K562 (cell line): ENCODE measurements around the gene GALNT9. TPM values are rescaled to one million over a fixed set of nuclear protein-coding genes. Genes with fewer than 3 reads are reported as not detected.

Experiments
- ARNT ChIP-seq, 2 experiments: fragments of 450-650 bp; IDR thresholded peaks; 2 replicates each; pipeline ENCODE4 v1.6.1; 2016; ENCODE audit warnings: mild to moderate bottlenecking in 1 of 2
- CBX3 ChIP-seq, 2 experiments: IDR thresholded peaks; 1 replicate in 1 of 2; 2 replicates in 1 of 2; pipeline ENCODE4 v1.6.1; 2012; ENCODE audit warnings: inconsistent platforms in 2 of 2, low read length in 2 of 2, borderline replicate concordance in 1 of 2, control low read depth in 1 of 2
- ETV1 ChIP-seq: fragments of 450-650 bp; conservative IDR thresholded peaks from 2 replicates; pipeline ENCODE4 v1.6.1; 2016; ENCODE audit warnings: missing genetic modification characterization, control low read depth, low read depth, missing compliant biosample characterization
- GTF2E2 ChIP-seq: fragments of 200-800 bp; sonication (Bioruptor generic); IDR thresholded peaks from 2 replicates; pipeline ENCODE4 v1.6.1; 2016; ENCODE audit warnings: missing genetic modification characterization, missing compliant biosample characterization
- JUND ChIP-seq, 2 experiments: IDR thresholded peaks; 2 replicates in 1 of 2; 3 replicates in 1 of 2; pipeline ENCODE4 v1.6.1; 2011; ENCODE audit warnings: borderline replicate concordance in 2 of 2, low read depth in 2 of 2, low read length in 2 of 2, improper control_type of control experiment in 1 of 2, missing biosample characterization in 1 of 2, missing genetic modification characterization in 1 of 2, missing genetic modification reagents in 1 of 2
- KHSRP ChIP-seq: fragments of 450-650 bp; IDR thresholded peaks from 2 replicates; pipeline ENCODE4 v1.6.1; 2017
- NR2F6 ChIP-seq: fragments of 450-650 bp; formaldehyde crosslinking; IDR thresholded peaks from 2 replicates; pipeline ENCODE4 v1.4.0; 2020; ENCODE audit warnings: mild to moderate bottlenecking
- NR3C1 ChIP-seq: sonication (generic); formaldehyde crosslinking; IDR thresholded peaks from 2 replicates; pipeline ENCODE4 v1.8.1; 2022; ENCODE audit warnings: missing genetic modification reagents
- POLR2G ChIP-seq: fragments of 200-400 bp; formaldehyde crosslinking; IDR thresholded peaks from 2 replicates; pipeline ENCODE4 v1.6.1; 2017; ENCODE audit warnings: low read depth, mild to moderate bottlenecking, antibody characterized with exemption, low read length, moderate library complexity
- RBFOX2 ChIP-seq: fragments of 200-400 bp; formaldehyde crosslinking; IDR thresholded peaks from 2 replicates; pipeline ENCODE4 v1.6.1; 2017; ENCODE audit warnings: low read depth, mild to moderate bottlenecking, low read length, moderate library complexity
- SIX5 ChIP-seq, 2 experiments: IDR thresholded peaks; 2 replicates each; pipeline ENCODE4 v1.6.1; 2011; ENCODE audit warnings: low read length in 2 of 2, borderline replicate concordance in 1 of 2, low read depth in 1 of 2, mild to moderate bottlenecking in 1 of 2, moderate library complexity in 1 of 2; ENCODE audit not compliant: insufficient read depth in 1 of 2
- SMAD4 ChIP-seq: fragments of 250-450 bp; sonication (Bioruptor Pico); conservative IDR thresholded peaks from 2 replicates; pipeline ENCODE4 v1.8.0; 2021; ENCODE audit warnings: inconsistent platforms, mild to moderate bottlenecking, moderate library complexity
- SMARCE1 ChIP-seq: fragments of 450-650 bp; IDR thresholded peaks from 2 replicates; pipeline ENCODE4 v1.7.1; 2016; ENCODE audit warnings: mild to moderate bottlenecking
- SREBF1 ChIP-seq: fragments of 150-350 bp; IDR thresholded peaks from 2 replicates; pipeline ENCODE4 v1.6.1; 2014; ENCODE audit warnings: antibody characterized with exemption, low read depth, low read length, borderline replicate concordance
- STAT5A ChIP-seq: IDR thresholded peaks from 2 replicates; pipeline ENCODE4 v1.6.1; 2012; ENCODE audit warnings: low read length, inconsistent platforms, borderline replicate concordance
- ZNF121 ChIP-seq: sonication (generic); formaldehyde crosslinking; conservative IDR thresholded peaks from 2 replicates; pipeline ENCODE4 v1.8.0; 2022; ENCODE audit warnings: missing genetic modification reagents
- ZNF232 ChIP-seq: sonication (generic); formaldehyde crosslinking; IDR thresholded peaks from 2 replicates; pipeline ENCODE4 v1.8.0; 2022; ENCODE audit warnings: mild to moderate bottlenecking, missing genetic modification reagents
- ZNF79 ChIP-seq: fragments of 250-450 bp; sonication (Bioruptor Pico); IDR thresholded peaks from 2 replicates; pipeline ENCODE4 v1.4.0; 2020; ENCODE audit warnings: low read depth, mild to moderate bottlenecking, moderate library complexity
- polyA plus RNA-seq, 8 experiments: library from polyadenylated mRNA; depleted of rRNA in 4 of 8; stranded (reverse) in 5 of 8; unstranded in 3 of 8; fragments of >200 nt; fragmentation: Nextera tagmentation in 2 of 8; fragmentation: Illumina TruSeq in 1 of 8; extraction: Ambion mirVana in 2 of 8; extraction: Trizol in 1 of 8; gene quantifications; 2 replicates each; pipeline versions ENCODE4 v1.2.1 to v1.2.3, GENCODE V29; 2011 to 2014; ENCODE audit warnings: inconsistent platforms in 1 of 8, missing spikeins in 1 of 8
- total RNA-seq, 7 experiments: library from RNA; depleted of rRNA in 6 of 7; stranded (reverse); fragments of >200 nt in 6 of 7; fragmentation: Illumina TruSeq in 2 of 7; extraction: Trizol in 2 of 7; gene quantifications; 2 replicates each; pipeline versions ENCODE4 v1.2.1 to v1.2.3, GENCODE V29; 2011 to 2021; ENCODE audit warnings: low replicate concordance in 1 of 7
- TF ChIP-seq, protein P1 (sequence below): fragments of 450-650 bp; IDR thresholded peaks from 2 replicates; pipeline ENCODE4 v1.7.1; 2018; ENCODE audit warnings: mild to moderate bottlenecking, low read depth; ENCODE audit not compliant: partially characterized antibody
- TF ChIP-seq, protein P2 (sequence below): fragments of 450-650 bp; IDR thresholded peaks from 2 replicates; pipeline ENCODE4 v1.6.1; 2017; ENCODE audit warnings: antibody characterized with exemption, mild to moderate bottlenecking
- TF ChIP-seq, protein P3 (sequence below): fragments of 250-450 bp; sonication (Bioruptor Pico); IDR thresholded peaks from 2 replicates; pipeline ENCODE4 v1.5.0; 2021

The GALNT9 gene
- total and polyA plus RNA-seq, 9 of the 15 experiments (the other 6 are each of a cell fraction or from before 2014, with no cell fraction given): not detected

DNA sequence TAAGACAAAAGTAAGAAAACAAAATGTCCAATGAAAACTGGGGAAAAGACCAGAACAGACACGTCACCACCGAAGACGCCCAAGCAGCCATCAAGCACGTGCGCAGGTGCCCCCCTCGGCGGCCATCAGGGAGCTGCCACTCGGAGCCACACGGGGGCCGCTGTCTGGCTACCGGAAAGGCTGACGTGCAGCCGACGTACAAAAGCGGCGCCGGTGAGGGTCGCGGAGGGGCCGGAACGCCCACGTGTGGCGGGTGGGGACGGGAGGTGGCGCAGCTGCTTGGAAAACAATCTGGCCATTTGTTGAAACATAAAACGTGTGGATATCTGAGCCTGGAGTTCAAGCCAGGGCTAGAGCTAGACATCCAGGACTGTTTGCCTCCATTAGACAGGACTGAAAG is 60.7 kb downstream of the GALNT9 start (continued):
- TF ChIP-seq, protein P1, sequence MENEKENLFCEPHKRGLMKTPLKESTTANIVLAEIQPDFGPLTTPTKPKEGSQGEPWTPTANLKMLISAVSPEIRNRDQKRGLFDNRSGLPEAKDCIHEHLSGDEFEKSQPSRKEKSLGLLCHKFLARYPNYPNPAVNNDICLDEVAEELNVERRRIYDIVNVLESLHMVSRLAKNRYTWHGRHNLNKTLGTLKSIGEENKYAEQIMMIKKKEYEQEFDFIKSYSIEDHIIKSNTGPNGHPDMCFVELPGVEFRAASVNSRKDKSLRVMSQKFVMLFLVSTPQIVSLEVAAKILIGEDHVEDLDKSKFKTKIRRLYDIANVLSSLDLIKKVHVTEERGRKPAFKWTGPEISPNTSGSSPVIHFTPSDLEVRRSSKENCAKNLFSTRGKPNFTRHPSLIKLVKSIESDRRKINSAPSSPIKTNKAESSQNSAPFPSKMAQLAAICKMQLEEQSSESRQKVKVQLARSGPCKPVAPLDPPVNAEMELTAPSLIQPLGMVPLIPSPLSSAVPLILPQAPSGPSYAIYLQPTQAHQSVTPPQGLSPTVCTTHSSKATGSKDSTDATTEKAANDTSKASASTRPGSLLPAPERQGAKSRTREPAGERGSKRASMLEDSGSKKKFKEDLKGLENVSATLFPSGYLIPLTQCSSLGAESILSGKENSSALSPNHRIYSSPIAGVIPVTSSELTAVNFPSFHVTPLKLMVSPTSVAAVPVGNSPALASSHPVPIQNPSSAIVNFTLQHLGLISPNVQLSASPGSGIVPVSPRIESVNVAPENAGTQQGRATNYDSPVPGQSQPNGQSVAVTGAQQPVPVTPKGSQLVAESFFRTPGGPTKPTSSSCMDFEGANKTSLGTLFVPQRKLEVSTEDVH: no peak
- TF ChIP-seq ARNT (IDR thresholded peaks at IDR 0.05) (no peak), SMARCE1 (no peak), ZNF232 (CRISPR knock-in tag) (0 out of 2 replicates have a peak, but pooled peaks have one; percentile 47), POLR2G (0 out of 2 replicates have a peak, but pooled peaks have one; percentile 36), SREBF1 (no peak), KHSRP (0 out of 2 replicates have a peak, but pooled peaks have one; percentile 23), ZNF121 (CRISPR knock-in tag) (no peak), CBX3 (IDR thresholded peaks at IDR 0.05; ENCODE audit: borderline replicate concordance in 1 of 2, low read length in 2 of 2) (peak in 1 of 2 experiments; percentile 69; a peak in 1 of 3 replicates), NR2F6 (CRISPR knock-in tag) (no peak), STAT5A (no peak), JUND (IDR thresholded peaks at IDR 0.05; ENCODE audit: borderline replicate concordance, low read depth, low read length) (peak; percentile 35), JUND (tag; IDR thresholded peaks at IDR 0.05; ENCODE audit: borderline replicate concordance, low read depth, low read length) (no peak; the same call in 2 of the 3 replicates), GTF2E2 (tag) (no peak), SMAD4 (0 out of 2 replicates have a peak, but pooled peaks have one; percentile 49), ETV1 (tag) (0 out of 2 replicates have a peak, but pooled peaks have one; percentile 36), ZNF79 (CRISPR knock-in tag) (no peak), SIX5 (IDR thresholded peaks at IDR 0.05; ENCODE audit: borderline replicate concordance in 1 of 2, insufficient read depth in 1 of 2, low read depth in 1 of 2, low read length in 2 of 2) (peak in 1 of 2 experiments; percentile 36; a peak in 1 of 4 replicates), RBFOX2 (peak; percentile 51), NR3C1 (CRISPR knock-in tag) (no peak)
- TF ChIP-seq, protein P2, sequence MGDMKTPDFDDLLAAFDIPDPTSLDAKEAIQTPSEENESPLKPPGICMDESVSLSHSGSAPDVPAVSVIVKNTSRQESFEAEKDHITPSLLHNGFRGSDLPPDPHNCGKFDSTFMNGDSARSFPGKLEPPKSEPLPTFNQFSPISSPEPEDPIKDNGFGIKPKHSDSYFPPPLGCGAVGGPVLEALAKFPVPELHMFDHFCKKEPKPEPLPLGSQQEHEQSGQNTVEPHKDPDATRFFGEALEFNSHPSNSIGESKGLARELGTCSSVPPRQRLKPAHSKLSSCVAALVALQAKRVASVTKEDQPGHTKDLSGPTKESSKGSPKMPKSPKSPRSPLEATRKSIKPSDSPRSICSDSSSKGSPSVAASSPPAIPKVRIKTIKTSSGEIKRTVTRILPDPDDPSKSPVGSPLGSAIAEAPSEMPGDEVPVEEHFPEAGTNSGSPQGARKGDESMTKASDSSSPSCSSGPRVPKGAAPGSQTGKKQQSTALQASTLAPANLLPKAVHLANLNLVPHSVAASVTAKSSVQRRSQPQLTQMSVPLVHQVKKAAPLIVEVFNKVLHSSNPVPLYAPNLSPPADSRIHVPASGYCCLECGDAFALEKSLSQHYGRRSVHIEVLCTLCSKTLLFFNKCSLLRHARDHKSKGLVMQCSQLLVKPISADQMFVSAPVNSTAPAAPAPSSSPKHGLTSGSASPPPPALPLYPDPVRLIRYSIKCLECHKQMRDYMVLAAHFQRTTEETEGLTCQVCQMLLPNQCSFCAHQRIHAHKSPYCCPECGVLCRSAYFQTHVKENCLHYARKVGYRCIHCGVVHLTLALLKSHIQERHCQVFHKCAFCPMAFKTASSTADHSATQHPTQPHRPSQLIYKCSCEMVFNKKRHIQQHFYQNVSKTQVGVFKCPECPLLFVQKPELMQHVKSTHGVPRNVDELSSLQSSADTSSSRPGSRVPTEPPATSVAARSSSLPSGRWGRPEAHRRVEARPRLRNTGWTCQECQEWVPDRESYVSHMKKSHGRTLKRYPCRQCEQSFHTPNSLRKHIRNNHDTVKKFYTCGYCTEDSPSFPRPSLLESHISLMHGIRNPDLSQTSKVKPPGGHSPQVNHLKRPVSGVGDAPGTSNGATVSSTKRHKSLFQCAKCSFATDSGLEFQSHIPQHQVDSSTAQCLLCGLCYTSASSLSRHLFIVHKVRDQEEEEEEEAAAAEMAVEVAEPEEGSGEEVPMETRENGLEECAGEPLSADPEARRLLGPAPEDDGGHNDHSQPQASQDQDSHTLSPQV: no peak
- TF ChIP-seq, protein P3, sequence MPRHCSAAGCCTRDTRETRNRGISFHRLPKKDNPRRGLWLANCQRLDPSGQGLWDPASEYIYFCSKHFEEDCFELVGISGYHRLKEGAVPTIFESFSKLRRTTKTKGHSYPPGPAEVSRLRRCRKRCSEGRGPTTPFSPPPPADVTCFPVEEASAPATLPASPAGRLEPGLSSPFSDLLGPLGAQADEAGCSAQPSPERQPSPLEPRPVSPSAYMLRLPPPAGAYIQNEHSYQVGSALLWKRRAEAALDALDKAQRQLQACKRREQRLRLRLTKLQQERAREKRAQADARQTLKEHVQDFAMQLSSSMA (CRISPR knock-in tag): peak; percentile 91; the same call in 1 of the 2 replicates
